Activated naive CD4-positive, alpha-beta T cell treated with anti-CD3 and anti-CD28 coated beads, Interleukin-2, amount 10 ng/mL, durations not matched to agents 7 days and 5 days (primary cell): Measurements from ENCODE around the gene THNSL1.
"Not testable (repeated sequence)": the region's sequence is repeated elsewhere in the genome, so short reads cannot be mapped to it uniquely, and the experiment has no call there.

ENCODE experiments used
- CTCF ChIA-PET: fragments of 350-600 bp; sonication (Branson Sonifier 250); formaldehyde crosslinking; loops from one replicate; lab custom pipeline; 2021; ENCODE audit warnings: antibody characterized with exemption; lab: Charles Lee
- DNase-seq: peaks from one replicate; pipeline ENCODE4 v3.0.0-alpha.2; 2020
- H3K27ac Mint-ChIP-seq: one replicate; pipeline ENCODE4 v1.8.0; 2021; ENCODE audit warnings: mild to moderate bottlenecking, moderate library complexity, mixed read lengths
- H3K27me3 Mint-ChIP-seq: one replicate; pipeline ENCODE4 v1.8.0; 2021; ENCODE audit warnings: mild to moderate bottlenecking, mixed read lengths
- H3K36me3 Mint-ChIP-seq: one replicate; pipeline ENCODE4 v1.8.0; 2021; ENCODE audit warnings: mixed read lengths
- H3K4me1 Mint-ChIP-seq: one replicate; pipeline ENCODE4 v1.8.0; 2021; ENCODE audit warnings: mixed read lengths
- H3K4me3 Mint-ChIP-seq: one replicate; pipeline ENCODE4 v1.8.0; 2021; ENCODE audit warnings: mild to moderate bottlenecking, moderate library complexity, mixed read lengths
- H3K9me3 Mint-ChIP-seq: one replicate; pipeline ENCODE4 v1.8.0; 2021; ENCODE audit warnings: mixed read lengths

THNSL1 gene

GRCh38 chr10:24984906-24985305, 31.5 kb upstream of the THNSL1 start:
- Mint-ChIP-seq H3K9me3 (no peaks in the 10 kb centered on the region), H3K4me1 (peaks cover 16% of the 10 kb centered on the region), H3K4me3 (no peak overlapping the region), H3K27ac (no peak overlapping the region), H3K27me3 (peaks cover 9% of the 10 kb centered on the region), H3K36me3 (no peaks in the 10 kb centered on the region)
- DNase-seq, result no peak
- CTCF ChIA-PET, result no interaction called here

- Mint-ChIP-seq H3K27ac (no peak overlapping the region), H3K9me3 (no peaks in the 10 kb centered on the region), H3K27me3 (peaks cover 18% of the 10 kb centered on the region), H3K4me3 (no peak overlapping the region), H3K4me1 (no peaks in the 10 kb centered on the region), H3K36me3 (no peaks in the 10 kb centered on the region)
- CTCF ChIA-PET, result interaction anchor here (0.6 to 1.7 kb wide), 6 partner anchors 18 to 371 kb away, joined by 3 to 7 read pairs (median 5); no protein-coding TSS in a partner anchor
- DNase-seq, result no peak
These were observed 27.4 kb upstream of the THNSL1 start for GRCh38 chr10:24988831-24989640.

- Mint-ChIP-seq H3K4me3 (no peak overlapping the region), H3K27ac (no peak overlapping the region), H3K27me3 (peaks cover 21% of the 10 kb centered on the region), H3K36me3 (no peaks in the 10 kb centered on the region), H3K9me3 (no peaks in the 10 kb centered on the region), H3K4me1 (no peaks in the 10 kb centered on the region)
- DNase-seq, result no peak
- CTCF ChIA-PET, result interaction anchor here (1.0 to 1.7 kb wide), 4 partner anchors 91 to 372 kb away, joined by 4 to 7 read pairs (median 6); no protein-coding TSS in a partner anchor
These were observed 26.5 kb upstream of the THNSL1 start for GRCh38 chr10:24989867-24990266.

- H3K27ac Mint-ChIP-seq, result no peak overlapping the region
- CTCF ChIA-PET, result no interaction called here
- DNase-seq, result no peak
These were observed 25.1 kb upstream of the THNSL1 start for GRCh38 chr10:24991298-24991697.

GRCh38 chr10:24992512-24993133, 23.8 kb upstream of the THNSL1 start:
- DNase-seq, result no peak
- peaks cover 20% of the 10 kb centered on the region for H3K27me3 Mint-ChIP-seq
- no peaks in the 10 kb centered on the region for H3K36me3 Mint-ChIP-seq
- H3K4me3 Mint-ChIP-seq, result no peak overlapping the region
- CTCF ChIA-PET, result no interaction called here
- H3K4me1 Mint-ChIP-seq, result no peaks in the 10 kb centered on the region
- H3K27ac Mint-ChIP-seq, result no peak overlapping the region
- H3K9me3 Mint-ChIP-seq, result no peaks in the 10 kb centered on the region

More at GRCh38 chr10:24991298-24991697, 25.1 kb upstream of the THNSL1 start:
- H3K4me1 Mint-ChIP-seq, result no peaks in the 10 kb centered on the region
- H3K27me3 Mint-ChIP-seq, result peaks cover 21% of the 10 kb centered on the region
- H3K36me3 Mint-ChIP-seq, result no peaks in the 10 kb centered on the region
- no peak overlapping the region for H3K4me3 Mint-ChIP-seq
- H3K9me3 Mint-ChIP-seq, result no peaks in the 10 kb centered on the region

- no peak for DNase-seq
- Mint-ChIP-seq H3K4me3 (no peak overlapping the region), H3K9me3 (no peaks in the 10 kb centered on the region), H3K27me3 (peaks cover 23% of the 10 kb centered on the region), H3K27ac (no peak overlapping the region), H3K4me1 (no peaks in the 10 kb centered on the region), H3K36me3 (no peaks in the 10 kb centered on the region)
- CTCF ChIA-PET, result no interaction called here
These were observed 23.0 kb upstream of the THNSL1 start for GRCh38 chr10:24993237-24993958.

- Mint-ChIP-seq H3K27ac (no peak overlapping the region), H3K27me3 (peaks cover 25% of the 10 kb centered on the region), H3K36me3 (no peaks in the 10 kb centered on the region), H3K4me3 (no peak overlapping the region), H3K4me1 (no peaks in the 10 kb centered on the region), H3K9me3 (no peaks in the 10 kb centered on the region)
- no peak for DNase-seq
- CTCF ChIA-PET, result interaction anchor here (1.3 kb wide), 1 partner anchor 86 kb away, joined by 4 read pairs; no protein-coding TSS in a partner anchor
These were observed 21.3 kb upstream of the THNSL1 start for GRCh38 chr10:24995072-24995471.

GRCh38 chr10:24998044-24998443, 18.4 kb upstream of the THNSL1 start:
- CTCF ChIA-PET, result no interaction called here
- Mint-ChIP-seq H3K4me3 (no peak overlapping the region), H3K27ac (peak overlapping the region; percentile 43), H3K36me3 (no peaks in the 10 kb centered on the region), H3K4me1 (no peaks in the 10 kb centered on the region), H3K27me3 (peaks cover 22% of the 10 kb centered on the region), H3K9me3 (peaks cover 6% of the 10 kb centered on the region)
- DNase-seq, result no peak

- not testable (repeated sequence) for H3K36me3 Mint-ChIP-seq, H3K4me3 Mint-ChIP-seq
These were observed 4.8 kb upstream of the THNSL1 start for GRCh38 chr10:25011591-25011990.

GRCh38 chr10:25014579-25014978, 1.8 kb upstream of the THNSL1 start:
- no peak for DNase-seq
- Mint-ChIP-seq H3K27me3 (peaks cover 4% of the 10 kb centered on the region), H3K27ac (no peak overlapping the region), H3K4me3 (no peak overlapping the region), H3K36me3 (no peaks in the 10 kb centered on the region), H3K4me1 (peaks cover 20% of the 10 kb centered on the region), H3K9me3 (peaks cover 6% of the 10 kb centered on the region)
- CTCF ChIA-PET, result interaction anchor here (1.4 kb wide), 1 partner anchor 66 kb away, joined by 3 read pairs; no protein-coding TSS in a partner anchor

More at GRCh38 chr10:25011591-25011990, 4.8 kb upstream of the THNSL1 start:
- H3K27ac Mint-ChIP-seq, H3K9me3 Mint-ChIP-seq, H3K27me3 Mint-ChIP-seq, CTCF ChIA-PET, DNase-seq, H3K4me1 Mint-ChIP-seq: not testable (repeated sequence)

GRCh38 chr10:25015828-25016375, 510 bp upstream of the THNSL1 start, which contains the start of gene ENKUR:
Gene ENKUR, minus strand, starts transcription at chr10:25016158. Its CDS starts 222 bp downstream, at chr10:25015936.
- CTCF ChIA-PET, result interaction anchor here (0.7 to 1.4 kb wide), 2 partner anchors 160 to 292 kb away, joined by 3 to 4 read pairs; partner anchors contain the start of gene ARHGAP21
- H3K27ac Mint-ChIP-seq, result peak within 1 kb of the TSS; percentile 90
- no peaks in the 10 kb centered on the region for H3K36me3 Mint-ChIP-seq
- peak within 1 kb of the TSS; percentile 85 for H3K4me3 Mint-ChIP-seq
- peak; percentile 95 for DNase-seq
- peaks cover 20% of the 10 kb centered on the region for H3K4me1 Mint-ChIP-seq
- H3K9me3 Mint-ChIP-seq, result peaks cover 2% of the 10 kb centered on the region
- H3K27me3 Mint-ChIP-seq, result peaks cover 4% of the 10 kb centered on the region

GRCh38 chr10:25017154-25017590, 760 bp downstream of the THNSL1 start:
- Mint-ChIP-seq H3K36me3 (no peaks in the 10 kb centered on the region), H3K4me3 (peak overlapping the region; percentile 85), H3K9me3 (peaks cover 2% of the 10 kb centered on the region), H3K27ac (peak overlapping the region; percentile 90), H3K4me1 (peaks cover 20% of the 10 kb centered on the region), H3K27me3 (peaks cover 4% of the 10 kb centered on the region)
- peak; percentile 25 for DNase-seq
- CTCF ChIA-PET, result interaction anchor here (1.4 kb wide), 1 partner anchor 293 kb away, joined by 4 read pairs; the partner anchor contains the start of gene ARHGAP21

GRCh38 chr10:25017661-25018060, 1.2 kb downstream of the THNSL1 start:
- Mint-ChIP-seq H3K27ac (peak overlapping the region; percentile 90), H3K4me3 (peak overlapping the region; percentile 85), H3K27me3 (peaks cover 4% of the 10 kb centered on the region), H3K4me1 (peaks cover 20% of the 10 kb centered on the region), H3K36me3 (no peaks in the 10 kb centered on the region), H3K9me3 (peaks cover 2% of the 10 kb centered on the region)
- no peak for DNase-seq
- CTCF ChIA-PET, result no interaction called here
